Erythroblast (primary cell): Measurements from ENCODE around the gene TNFRSF19.
"Not testable (repeated sequence)": the region's sequence is repeated elsewhere in the genome, so short reads cannot be mapped to it uniquely, and the experiment has no call there.

Experiments
- DNase-seq, 2 experiments: peaks; one replicate each; lab custom pipeline; 2025; lab: John Stamatoyannopoulos, UW
- GATA1 ChIP-seq: IDR thresholded peaks from 2 replicates; pipeline ENCODE4 v1.6.1; 2011; ENCODE audit warnings: low read depth, mild to moderate bottlenecking, control low read depth, low read length, moderate library complexity
- POLR2A ChIP-seq: IDR thresholded peaks from 2 replicates; pipeline ENCODE4 v1.6.1; 2011; ENCODE audit warnings: mild to moderate bottlenecking, low read length

TNFRSF19 gene

DNA sequence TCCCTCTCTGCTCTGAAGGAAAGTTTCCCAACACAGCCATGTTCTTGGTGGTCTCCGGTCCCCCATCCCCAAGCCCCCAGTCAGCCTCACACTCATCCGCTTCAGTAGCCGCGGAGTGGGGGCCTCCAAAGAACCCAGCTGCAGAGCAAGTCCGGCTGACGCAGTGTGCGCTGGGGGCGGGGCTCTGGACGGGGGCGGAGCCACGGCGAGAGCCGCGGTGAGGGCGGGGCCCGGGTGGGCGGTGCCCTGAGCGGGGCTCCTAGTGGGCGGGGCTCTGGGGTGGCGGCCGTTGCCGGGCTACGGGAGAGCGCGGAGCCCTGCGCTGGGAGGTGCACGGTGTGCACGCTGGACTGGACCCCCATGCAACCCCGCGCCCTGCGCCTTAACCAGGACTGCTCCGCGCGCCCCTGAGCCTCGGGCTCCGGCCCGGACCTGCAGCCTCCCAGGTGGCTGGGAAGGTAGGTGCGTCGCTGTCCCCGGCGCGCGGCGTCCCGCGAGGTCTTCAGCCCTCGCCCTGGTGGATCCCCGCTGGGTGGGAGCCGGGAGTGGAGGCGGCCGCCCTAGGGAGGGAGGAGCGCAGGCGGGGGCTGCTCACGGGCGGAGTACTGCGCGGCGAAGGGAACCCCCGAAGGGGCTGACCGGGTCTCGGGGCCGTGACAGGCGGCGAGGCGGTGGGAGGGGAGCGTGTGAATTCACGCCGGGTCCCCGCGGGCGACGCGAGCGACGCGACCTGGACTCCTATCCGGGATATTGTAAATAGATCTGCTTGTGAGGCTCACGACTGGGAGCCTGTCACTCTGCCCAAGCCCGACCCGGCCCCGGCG, 9.1 kb downstream of the TNFRSF19 start:
- DNase-seq: peak; percentile 92 to 96
- TF ChIP-seq GATA1 (no peak), POLR2A (peak; percentile 33)

DNA sequence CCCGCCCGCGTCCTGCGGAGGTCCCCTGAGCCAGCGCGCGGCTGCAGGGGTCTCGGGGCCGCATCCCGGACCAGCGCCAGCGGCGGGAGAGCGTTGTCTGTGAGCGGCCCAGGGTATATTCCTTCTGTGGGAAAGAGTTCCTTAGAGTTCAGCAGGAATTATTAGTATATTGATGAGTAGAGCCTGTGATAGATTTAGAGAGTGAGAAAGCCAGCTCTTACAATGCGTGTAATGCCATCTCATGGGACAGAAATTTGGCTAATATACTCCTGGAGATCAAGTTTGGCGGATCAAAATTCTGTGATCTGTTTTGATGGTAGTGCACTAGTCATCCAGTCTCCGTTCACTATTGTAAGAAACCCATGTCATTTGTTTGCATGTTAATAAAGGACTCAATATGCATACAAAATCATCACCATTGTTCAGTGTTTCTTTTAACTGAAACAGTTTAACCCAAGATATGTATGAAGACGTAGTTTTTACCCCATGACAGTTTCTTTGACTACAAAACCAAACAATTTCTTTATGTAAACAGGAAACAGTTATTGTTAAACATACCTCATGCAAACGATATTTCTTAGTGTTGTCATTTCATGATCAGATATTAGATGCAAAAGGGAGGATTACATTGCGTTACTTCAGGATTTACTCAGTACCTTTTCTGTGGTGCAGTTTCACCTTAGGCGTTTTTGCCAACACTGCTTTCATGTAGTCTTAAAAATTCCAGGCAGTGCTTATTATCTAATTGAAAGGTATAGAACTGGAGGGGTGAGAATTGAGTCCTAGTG, 9.9 kb downstream of the TNFRSF19 start:
- peak; percentile 35 to 44 for DNase-seq
- TF ChIP-seq GATA1 (no peak), POLR2A (no peak)

DNA sequence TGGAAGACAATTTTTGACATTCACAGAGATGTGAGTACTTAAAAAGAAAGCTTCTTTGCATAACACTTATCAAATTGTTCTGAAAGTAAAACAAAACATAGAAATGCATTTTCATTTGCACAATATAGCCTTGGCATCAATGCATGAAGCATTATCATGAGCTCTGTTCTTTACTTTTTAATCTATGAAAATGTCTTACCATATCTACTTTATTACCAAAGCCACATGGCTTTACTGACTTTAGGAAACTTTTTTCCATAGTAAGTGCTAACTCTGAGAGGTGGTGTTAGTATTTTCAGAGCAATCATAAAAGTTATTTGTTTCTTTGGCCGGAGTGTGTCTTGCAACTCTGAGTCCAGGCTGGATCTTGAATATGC, 10.5 kb downstream of the TNFRSF19 start:
- TF ChIP-seq GATA1 (no peak), POLR2A (no peak)
- no peak for DNase-seq

DNA sequence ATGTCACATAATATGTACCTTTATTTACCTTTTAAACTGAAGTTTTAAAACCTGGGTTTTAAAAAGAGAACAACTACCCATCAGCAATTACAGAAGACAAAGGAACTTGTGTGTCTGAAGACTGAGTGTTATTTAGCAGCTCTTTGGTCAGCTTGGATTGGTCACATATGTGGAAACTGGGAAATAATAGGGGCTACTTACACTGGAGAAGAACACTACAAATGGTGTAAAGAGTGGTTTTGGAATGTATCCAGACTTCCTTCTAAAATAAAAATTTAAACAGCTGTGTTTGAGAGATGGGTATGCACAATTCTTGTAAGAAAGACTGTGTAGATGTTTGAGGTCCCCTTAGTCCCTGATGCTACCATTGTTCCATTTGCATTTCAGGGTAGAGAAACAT, 13.3 kb downstream of the TNFRSF19 start:
- TF ChIP-seq POLR2A (no peak), GATA1 (no peak)
- no peak for DNase-seq

DNA sequence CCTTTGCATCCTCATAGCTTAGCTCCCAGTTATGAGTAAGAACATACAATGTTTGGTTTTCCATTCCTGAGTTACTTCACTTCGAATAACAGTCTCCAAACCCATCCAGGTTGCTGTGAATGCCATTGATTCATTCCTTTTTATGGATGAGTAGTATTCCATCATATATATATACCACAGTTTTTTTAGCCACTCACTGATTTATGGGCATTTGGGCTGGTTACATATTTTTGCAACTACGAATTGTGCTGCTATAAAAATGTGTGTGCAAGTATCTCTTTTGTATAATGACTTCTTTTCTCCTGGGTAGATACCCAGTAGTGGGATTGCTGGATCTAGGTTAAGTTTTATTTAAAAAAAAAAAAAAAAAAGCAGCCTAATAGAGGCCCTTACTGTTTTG, 14.1 kb downstream of the TNFRSF19 start:
- no peak for DNase-seq
- TF ChIP-seq GATA1 (no peak), POLR2A (no peak)

DNA sequence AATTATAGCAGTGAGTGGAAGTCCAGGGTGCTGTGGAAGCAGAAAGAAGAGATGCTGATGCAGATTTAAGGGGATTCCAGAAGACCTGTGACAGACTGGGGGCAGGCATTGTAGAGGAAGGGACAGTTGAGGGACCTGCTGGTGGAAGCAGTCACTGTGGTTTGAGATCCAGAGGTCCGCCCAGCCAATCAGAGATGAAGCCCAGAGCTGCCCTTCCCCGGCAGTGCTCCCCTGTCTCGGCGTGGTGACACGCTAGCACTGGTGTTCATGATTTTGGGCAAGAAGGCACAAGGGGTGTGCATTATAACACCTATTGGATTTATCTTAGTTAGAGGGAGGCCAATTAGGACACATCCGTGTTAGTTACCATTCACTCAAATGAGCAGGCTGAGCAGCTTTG, 16.1 kb downstream of the TNFRSF19 start:
- no peak for TF ChIP-seq GATA1
- DNase-seq: no peak

GRCh38 chr13:23588666-23589065, 18.5 kb downstream of the TNFRSF19 start:
- TF ChIP-seq GATA1 (no peak), POLR2A (no peak)

GRCh38 chr13:23592596-23592995, 22.4 kb downstream of the TNFRSF19 start:
- DNase-seq: no peak
- TF ChIP-seq POLR2A: no peak
- no peak for TF ChIP-seq GATA1

More at GRCh38 chr13:23588666-23589065, 18.5 kb downstream of the TNFRSF19 start:
- DNase-seq: no peak

- no peak for DNase-seq
- no peak for TF ChIP-seq GATA1
- no peak for TF ChIP-seq POLR2A
These were observed 22.9 kb downstream of the TNFRSF19 start for GRCh38 chr13:23593148-23593547.

DNA sequence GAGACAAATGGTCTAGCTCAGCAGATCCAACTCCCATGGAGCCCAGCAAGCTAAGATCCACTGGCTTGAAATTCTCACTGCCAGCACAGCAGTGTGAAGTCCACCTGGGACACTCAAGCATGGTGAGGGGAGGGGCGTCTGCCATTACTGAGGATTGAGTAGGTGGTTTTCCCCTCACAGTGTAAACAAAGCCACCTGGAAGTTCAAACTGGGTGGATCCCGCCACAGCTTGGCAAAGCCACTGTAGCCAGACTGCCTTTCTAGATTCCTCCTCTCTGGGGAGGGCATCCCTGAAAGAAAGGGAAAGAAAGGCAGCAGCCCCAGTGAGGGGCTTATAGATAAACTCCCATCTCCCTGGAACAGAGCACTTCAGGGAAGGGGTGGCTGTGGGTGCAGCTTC, 24.1 kb downstream of the TNFRSF19 start:
- not testable (repeated sequence) for DNase-seq

- no peak for DNase-seq
- no peak for TF ChIP-seq POLR2A
- TF ChIP-seq GATA1: no peak
These were observed 28.2 kb downstream of the TNFRSF19 start for GRCh38 chr13:23598369-23598768.

- TF ChIP-seq GATA1 (no peak), POLR2A (no peak)
- no peak for DNase-seq
These were observed 29.1 kb downstream of the TNFRSF19 start for GRCh38 chr13:23599083-23599925.

- no peak for DNase-seq
- TF ChIP-seq GATA1: no peak
- TF ChIP-seq POLR2A: no peak
These were observed 29.9 kb downstream of the TNFRSF19 start for GRCh38 chr13:23600100-23600499.

DNA sequence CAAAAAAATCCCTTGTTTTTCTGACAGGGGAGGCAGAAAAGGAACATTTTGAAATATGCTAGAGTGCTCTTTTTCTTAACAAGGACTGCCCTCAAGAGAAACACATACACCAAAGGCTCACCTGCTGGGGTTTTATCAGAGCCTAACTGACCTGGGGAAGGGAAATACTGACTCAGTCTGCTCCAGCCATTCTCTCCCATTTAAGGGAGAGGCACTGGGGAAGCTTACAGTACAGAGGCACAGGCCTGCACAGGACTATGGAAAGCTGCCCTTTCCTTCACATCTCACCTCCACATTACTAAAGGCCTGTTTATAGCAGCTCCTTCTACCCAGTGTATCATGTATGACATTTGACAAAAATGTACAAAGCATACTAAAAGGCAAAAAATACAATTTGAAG, 30.3 kb downstream of the TNFRSF19 start:
- TF ChIP-seq GATA1: no peak
- TF ChIP-seq POLR2A: no peak
- no peak for DNase-seq
